ENCODE measurements around the gene RABGGTB.
"Not testable (repeated sequence)": the region's sequence is repeated elsewhere in the genome, so short reads cannot be mapped to it uniquely, and the experiment has no call there.

DNA sequence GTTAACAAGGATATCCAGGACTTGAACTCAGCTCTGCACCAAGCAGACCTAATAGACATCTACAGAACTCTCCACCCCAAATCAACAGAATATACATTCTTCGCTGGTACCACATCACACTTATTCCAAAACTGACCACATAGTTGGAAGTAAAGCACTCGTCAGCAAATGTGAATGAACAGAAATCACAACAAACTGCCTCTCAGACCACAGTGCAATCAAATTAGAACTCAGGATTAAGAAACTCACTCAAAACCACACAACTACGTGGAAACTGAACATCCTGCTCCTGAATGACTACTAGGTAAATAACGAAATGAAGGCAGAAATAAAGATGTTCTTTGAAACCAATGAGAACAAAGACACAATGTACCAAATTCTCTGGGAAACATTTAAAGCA lies 5.9 kb upstream of the RABGGTB start:
- not testable (repeated sequence) for TF ChIP-seq POLR2A, POLR2AphosphoS5 (IDR thresholded peaks at IDR 0.05)
